T-cell (primary cell): ENCODE data around the gene GRM8. TPM values are rescaled to one million over a fixed set of nuclear protein-coding genes. Genes with fewer than 3 reads are reported as not detected.

Experiments
- ATAC-seq, 4 experiments: fragments of 200-7000 bp in 3 of 4; fragments of 150-1000 bp in 1 of 4; cut with Tn5 transposase; replicated peaks in 1 of 4; 1 replicate in 3 of 4; 2 replicates in 1 of 4; pipeline ENCODE4 v1.10.0; 2021; ENCODE audit warnings: moderate library complexity in 3 of 4, mild to moderate bottlenecking in 2 of 4, moderate number of reproducible peaks in 1 of 4
- CTCF ChIA-PET, 2 donors: fragments of 300-600 bp; sonication (Branson Sonifier 250); formaldehyde crosslinking; loops; one replicate each; lab custom pipeline; 2022; ENCODE audit warnings: antibody characterized with exemption in 2 of 2; lab: Charles Lee
- POLR2A ChIA-PET, 2 donors: fragments of 300-600 bp; sonication (Branson Sonifier 250); formaldehyde crosslinking; loops; one replicate each; lab custom pipeline; 2022; ENCODE audit warnings: antibody characterized with exemption in 2 of 2; lab: Charles Lee
- DNase-seq, 35 experiments: peaks; one replicate each; pipeline versions ENCODE4 v3.0.0 to v3.0.0-alpha.2; 2013 to 2023
- H3K27ac ChIP-seq: one replicate; pipeline ENCODE4 v1.5.1; 2013; ENCODE audit warnings: low read length
- H3K27me3 ChIP-seq, 2 experiments: replicated peaks in 1 of 2; 1 replicate in 1 of 2; 2 replicates in 1 of 2; pipeline versions ENCODE4 v1.6.1 to v1.7.0; 2013; ENCODE audit warnings: low read length in 1 of 2, mixed read lengths in 1 of 2; ENCODE audit not compliant: control insufficient read depth in 2 of 2, insufficient read depth in 2 of 2; ENCODE audit errors: extremely low read depth in 1 of 2
- H3K36me3 ChIP-seq, 2 donors: 1 replicate in 1 of 2; 2 replicates in 1 of 2; pipeline versions ENCODE4 v1.6.1 to v1.7.0; 2013; ENCODE audit warnings: low read length in 1 of 2; ENCODE audit not compliant: control insufficient read depth in 2 of 2, insufficient read depth in 1 of 2; ENCODE audit errors: extremely low read depth in 1 of 2
- H3K4me1 ChIP-seq, 2 experiments: 1 replicate in 1 of 2; 2 replicates in 1 of 2; pipeline versions ENCODE4 v1.6.1 to v1.7.0; 2013; ENCODE audit warnings: low read length in 2 of 2, mixed read lengths in 1 of 2; ENCODE audit not compliant: insufficient read depth in 2 of 2, control insufficient read depth in 1 of 2; ENCODE audit errors: extremely low read depth in 1 of 2
- H3K4me3 ChIP-seq, 2 donors: 1 replicate in 1 of 2; 2 replicates in 1 of 2; pipeline versions ENCODE4 v1.5.1 to v1.7.0; 2013; ENCODE audit warnings: mild to moderate bottlenecking in 2 of 2, low read length in 1 of 2, moderate library complexity in 1 of 2; ENCODE audit not compliant: control insufficient read depth in 1 of 2; ENCODE audit errors: extremely low read depth in 1 of 2
- H3K9me3 ChIP-seq: 2 replicates; pipeline ENCODE4 v1.7.0; 2013
- H3K27ac Mint-ChIP-seq, 2 donors: one replicate each; pipeline ENCODE4 v1.8.0; 2020 to 2021; ENCODE audit warnings: mild to moderate bottlenecking in 2 of 2, mixed read lengths in 2 of 2
- H3K27me3 Mint-ChIP-seq, 2 donors: one replicate each; pipeline ENCODE4 v1.8.0; 2021 to 2022; ENCODE audit warnings: mixed read lengths in 2 of 2
- H3K36me3 Mint-ChIP-seq: one replicate; pipeline ENCODE4 v1.8.0; 2021; ENCODE audit warnings: mixed read lengths
- H3K4me1 Mint-ChIP-seq, 3 donors: one replicate each; pipeline ENCODE4 v1.8.0; 2020 to 2022; ENCODE audit warnings: mixed read lengths in 3 of 3, mild to moderate bottlenecking in 1 of 3
- H3K4me3 Mint-ChIP-seq, 3 donors: one replicate each; pipeline ENCODE4 v1.8.0; 2020 to 2022; ENCODE audit warnings: mild to moderate bottlenecking in 3 of 3, mixed read lengths in 3 of 3, moderate library complexity in 3 of 3
- H3K9me3 Mint-ChIP-seq, 3 donors: one replicate each; pipeline ENCODE4 v1.8.0; 2020 to 2022; ENCODE audit warnings: mixed read lengths in 3 of 3
- WGBS: methylation state at CpG from one replicate; pipeline ENCODE4 v1.1.5; 2013; ENCODE audit warnings: missing lambda C conversion rate; ENCODE audit not compliant: insufficient coverage; 5-methylcytosine and 5-hydroxymethylcytosine counted together
- total RNA-seq, 35 experiments: library from RNA in 6 of 35; stranded (reverse) in 6 of 35; fragments of 120-200 nt in 1 of 35; gene quantifications; one replicate each; pipeline versions ENCODE4 v1.2.1 to v1.2.4 and lab custom pipeline; 2013 to 2026

Gene GRM8
- total RNA-seq, 5 donors from 2014 or later (not counting 1 experiment from before 2014, with no cell fraction given), result not detected

GRCh38 chr7:126958367-126958766, 294.4 kb downstream of the GRM8 start:
- Histone ChIP-seq H3K4me1 (no peaks in the 10 kb centered on the region), H3K4me3 (no peak overlapping the region), H3K36me3 (no peaks in the 10 kb centered on the region), H3K9me3 (no peaks in the 10 kb centered on the region), H3K27me3 (no peaks in the 10 kb centered on the region), H3K27ac (no peak overlapping the region)
- H3K36me3 Mint-ChIP-seq, result no peaks in the 10 kb centered on the region
- DNase-seq (no peak), ATAC-seq (no peak)
- peaks cover 1 to 22% of the 10 kb centered on the region in 2 donors for H3K27me3 Mint-ChIP-seq
- CTCF ChIA-PET, result no interaction called here
- no peaks in the 10 kb centered on the region for H3K4me1 Mint-ChIP-seq
- H3K4me3 Mint-ChIP-seq, result no peak overlapping the region
- 89% methylated on average over 14 of the region's 17 CpGs for WGBS
- H3K27ac Mint-ChIP-seq, result no peak overlapping the region
- H3K9me3 Mint-ChIP-seq, result no peaks in the 10 kb centered on the region
- POLR2A ChIA-PET, result no interaction called here

- 72% methylated on average over 9 of the region's 9 CpGs for WGBS
- no peak overlapping the region for H3K4me3 Mint-ChIP-seq
- H3K4me1 Mint-ChIP-seq, result no peaks in the 10 kb centered on the region
- no peak for ATAC-seq
- no peak for DNase-seq
- H3K27me3 Mint-ChIP-seq, result peaks cover 0 to 13% of the 10 kb centered on the region in 2 donors
- Histone ChIP-seq H3K4me3 (no peak overlapping the region), H3K4me1 (no peaks in the 10 kb centered on the region), H3K9me3 (no peaks in the 10 kb centered on the region), H3K27ac (no peak overlapping the region), H3K27me3 (no peaks in the 10 kb centered on the region), H3K36me3 (no peaks in the 10 kb centered on the region)
- no peaks in the 10 kb centered on the region for H3K9me3 Mint-ChIP-seq
- ChIA-PET CTCF (no interaction called here), POLR2A (no interaction called here)
- H3K27ac Mint-ChIP-seq, result no peak overlapping the region
- H3K36me3 Mint-ChIP-seq, result no peaks in the 10 kb centered on the region
Observed at GRCh38 chr7:126957443-126957842, 295.3 kb downstream of the GRM8 start.

GRCh38 chr7:126953461-126953860, 299.3 kb downstream of the GRM8 start:
- no peaks in the 10 kb centered on the region for H3K36me3 ChIP-seq
- no CpG with 5 or more reads among the region's 2 CpGs for WGBS
- H3K4me1 Mint-ChIP-seq, result no peaks in the 10 kb centered on the region
- no peaks in the 10 kb centered on the region for H3K9me3 Mint-ChIP-seq
- H3K9me3 ChIP-seq, result no peaks in the 10 kb centered on the region
- no peak overlapping the region for H3K4me3 Mint-ChIP-seq
- ATAC-seq (no peak), DNase-seq (no peak)
- no peaks in the 10 kb centered on the region for H3K27me3 ChIP-seq
- POLR2A ChIA-PET, result no interaction called here
- no peak overlapping the region for H3K27ac ChIP-seq
- no peak overlapping the region for H3K27ac Mint-ChIP-seq
- peaks cover 0 to 10% of the 10 kb centered on the region in 2 donors for H3K27me3 Mint-ChIP-seq
- H3K4me3 ChIP-seq, result no peak overlapping the region
- CTCF ChIA-PET, result no interaction called here
- no peaks in the 10 kb centered on the region for H3K36me3 Mint-ChIP-seq
- no peaks in the 10 kb centered on the region for H3K4me1 ChIP-seq

- no peaks in the 10 kb centered on the region for H3K4me1 ChIP-seq
- H3K4me3 ChIP-seq, result no peak overlapping the region
- H3K27ac ChIP-seq, result no peak overlapping the region
- CTCF ChIA-PET, result no interaction called here
- no peaks in the 10 kb centered on the region for H3K9me3 Mint-ChIP-seq
- H3K36me3 Mint-ChIP-seq, result no peaks in the 10 kb centered on the region
- 100% methylated on average over 2 of the region's 4 CpGs for WGBS
- H3K4me3 Mint-ChIP-seq, result no peak overlapping the region
- H3K27me3 ChIP-seq, result no peaks in the 10 kb centered on the region
- H3K9me3 ChIP-seq, result no peaks in the 10 kb centered on the region
- ATAC-seq, result no peak
- peaks cover 0 to 10% of the 10 kb centered on the region in 2 donors for H3K27me3 Mint-ChIP-seq
- H3K36me3 ChIP-seq, result no peaks in the 10 kb centered on the region
- no peaks in the 10 kb centered on the region for H3K4me1 Mint-ChIP-seq
- POLR2A ChIA-PET, result no interaction called here
- no peak for DNase-seq
- H3K27ac Mint-ChIP-seq, result no peak overlapping the region
Observed at GRCh38 chr7:126948664-126949063, 304.1 kb downstream of the GRM8 start.

- ATAC-seq, result no peak
- no CpG with 5 or more reads among the region's 4 CpGs for whole genome bisulfite sequencing
- Histone ChIP-seq H3K9me3 (no peaks in the 10 kb centered on the region), H3K27ac (no peak overlapping the region), H3K4me1 (no peaks in the 10 kb centered on the region), H3K36me3 (no peaks in the 10 kb centered on the region), H3K4me3 (no peak overlapping the region), H3K27me3 (no peaks in the 10 kb centered on the region)
- no peaks in the 10 kb centered on the region for H3K27me3 Mint-ChIP-seq
- ChIA-PET CTCF (no interaction called here), POLR2A (no interaction called here)
- H3K36me3 Mint-ChIP-seq, result no peaks in the 10 kb centered on the region
- DNase-seq, result no peak
- H3K9me3 Mint-ChIP-seq, result no peaks in the 10 kb centered on the region
- H3K27ac Mint-ChIP-seq, result no peak overlapping the region
- no peak overlapping the region for H3K4me3 Mint-ChIP-seq
- H3K4me1 Mint-ChIP-seq, result no peaks in the 10 kb centered on the region
Observed at GRCh38 chr7:126940723-126941307, 311.9 kb downstream of the GRM8 start.

- Mint-ChIP-seq H3K4me3 (no peak overlapping the region), H3K4me1 (no peaks in the 10 kb centered on the region), H3K9me3 (no peaks in the 10 kb centered on the region), H3K36me3 (no peaks in the 10 kb centered on the region), H3K27me3 (no peaks in the 10 kb centered on the region), H3K27ac (no peak overlapping the region)
- Histone ChIP-seq H3K36me3 (no peaks in the 10 kb centered on the region), H3K4me1 (no peaks in the 10 kb centered on the region), H3K27ac (no peak overlapping the region), H3K27me3 (no peaks in the 10 kb centered on the region), H3K4me3 (no peak overlapping the region), H3K9me3 (no peaks in the 10 kb centered on the region)
- ChIA-PET POLR2A (no interaction called here), CTCF (no interaction called here)
- DNase-seq, result no peak
- WGBS, result 88% methylated on average over 1 of the region's 2 CpGs
- no peak for ATAC-seq
Observed at GRCh38 chr7:126937171-126937570, 315.6 kb downstream of the GRM8 start.

- no peaks in the 10 kb centered on the region for H3K36me3 Mint-ChIP-seq
- Histone ChIP-seq H3K36me3 (no peaks in the 10 kb centered on the region), H3K9me3 (no peaks in the 10 kb centered on the region), H3K27ac (no peak overlapping the region), H3K4me1 (no peaks in the 10 kb centered on the region), H3K4me3 (no peak overlapping the region), H3K27me3 (no peaks in the 10 kb centered on the region)
- no peaks in the 10 kb centered on the region for H3K4me1 Mint-ChIP-seq
- peaks cover 1 to 2% of the 10 kb centered on the region in 2 donors for H3K27me3 Mint-ChIP-seq
- DNase-seq, result no peak
- H3K9me3 Mint-ChIP-seq, result peaks cover 0 to 2% (median 0%) of the 10 kb centered on the region in 3 donors
- ChIA-PET POLR2A (no interaction called here), CTCF (no interaction called here)
- ATAC-seq, result no peak
- H3K27ac Mint-ChIP-seq, result no peak overlapping the region
- no peak overlapping the region for H3K4me3 Mint-ChIP-seq
Observed at GRCh38 chr7:126931581-126931980, 321.2 kb downstream of the GRM8 start.
